WERI-Rb-1 (cell line): ENCODE measurements around the gene OR5I1.
"Not testable (repeated sequence)": the region's sequence is repeated elsewhere in the genome, so short reads cannot be mapped to it uniquely, and the experiment has no call there.

Experiments
- DNase-seq: peaks from one replicate; pipeline ENCODE4 v3.0.0-alpha.2; 2020
- H3K27ac ChIP-seq: fragments of 250-450 bp; sonication (Bioruptor Pico); 2 replicates; pipeline ENCODE4 v1.5.1; 2020; ENCODE audit warnings: mild to moderate bottlenecking, moderate library complexity
- H3K27me3 ChIP-seq: fragments of 250-450 bp; sonication (Bioruptor Pico); 2 replicates; pipeline ENCODE4 v1.5.1; 2021; ENCODE audit warnings: mild to moderate bottlenecking, low read depth, moderate library complexity; ENCODE audit not compliant: insufficient read depth, severe bottlenecking
- H3K36me3 ChIP-seq: fragments of 250-450 bp; sonication (Bioruptor Pico); 2 replicates; pipeline ENCODE4 v1.5.1; 2020; ENCODE audit warnings: mild to moderate bottlenecking, moderate library complexity
- H3K4me3 ChIP-seq: 2 replicates; pipeline ENCODE4 v1.5.1; 2011; ENCODE audit warnings: low read depth, mild to moderate bottlenecking, control low read depth, low read length
- H3K9me3 ChIP-seq: fragments of 250-450 bp; sonication (Bioruptor Pico); 2 replicates; pipeline ENCODE4 v1.5.1; 2021; ENCODE audit warnings: mild to moderate bottlenecking, moderate library complexity; ENCODE audit not compliant: severe bottlenecking
- CTCF ChIP-seq: IDR thresholded peaks from 2 replicates; pipeline ENCODE4 v1.5.1; 2011; ENCODE audit warnings: low read depth, mild to moderate bottlenecking, control low read depth, inconsistent platforms, low read length

The OR5I1 gene

GRCh38 chr11:55895216-55895615 lies 41.0 kb downstream of the OR5I1 start:
- TF ChIP-seq CTCF = peak; percentile 23; the same call in 1 of the 2 replicates

GRCh38 chr11:55885481-55885880 lies 50.7 kb downstream of the OR5I1 start:
- not testable (repeated sequence) for H3K27me3 ChIP-seq, H3K27ac ChIP-seq, H3K4me3 ChIP-seq, DNase-seq, H3K36me3 ChIP-seq, H3K9me3 ChIP-seq

More at GRCh38 chr11:55895216-55895615, 41.0 kb downstream of the OR5I1 start:
- Histone ChIP-seq H3K27me3 (no peaks in the 10 kb centered on the region), H3K27ac (no peak overlapping the region), H3K36me3 (no peaks in the 10 kb centered on the region), H3K9me3 (no peaks in the 10 kb centered on the region), H3K4me3 (no peak overlapping the region)
- DNase-seq = no peak
